ENCODE measurements around the gene CST4. TPM values are rescaled to one million over a fixed set of nuclear protein-coding genes. Genes with fewer than 3 reads are reported as not detected.
"Not testable (repeated sequence)": the region's sequence is repeated elsewhere in the genome, so short reads cannot be mapped to it uniquely, and the experiment has no call there.

Gene CST4
- total RNA-seq, 2 experiments from 2014 or later, result not detected

DNA sequence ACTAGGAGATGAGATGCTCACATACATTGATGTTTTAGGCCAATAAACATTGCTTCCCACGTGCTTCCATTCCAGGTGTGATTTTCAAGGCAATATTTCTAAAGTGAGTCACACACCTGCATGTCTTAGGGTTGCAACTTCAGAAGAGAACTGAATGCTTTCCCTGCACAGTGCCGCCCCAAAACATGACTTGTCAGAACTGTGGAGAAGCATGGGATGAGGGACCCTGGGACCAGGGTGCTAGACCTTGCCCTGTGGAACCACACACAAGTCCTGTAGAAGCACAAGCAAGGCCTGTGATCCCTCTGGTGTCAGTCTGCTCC lies 53.1 kb downstream of the CST4 start:
- H3K4me1 Mint-ChIP-seq (ENCODE audit: low read depth); H3K9me3 Mint-ChIP-seq (ENCODE audit: insufficient read depth); H3K27ac Mint-ChIP-seq: not testable (repeated sequence)

More for the DNA sequence above, 53.1 kb downstream of the CST4 start:
- ATAC-seq; POLR2A ChIA-PET; H3K4me3 Mint-ChIP-seq; DNase-seq; CTCF ChIA-PET; H3K36me3 Mint-ChIP-seq (ENCODE audit: low read depth): not testable (repeated sequence)
- H3K27me3 Mint-ChIP-seq (ENCODE audit: low read depth), result peaks cover 19% of the 10 kb centered on the region

Other genes with a start within 250 kb of the CST4 start
- gene CSTL1, start 249.4 kb downstream of the CST4 start, total RNA-seq, result not detected
- gene CST11, start 236.2 kb downstream of the CST4 start, total RNA-seq, result not detected
- gene CST8, start 197.9 kb downstream of the CST4 start, total RNA-seq, result not detected
- gene CST9L, start 120.6 kb downstream of the CST4 start, total RNA-seq, result not detected
- not detected for gene CST9, start 83.1 kb downstream of the CST4 start, total RNA-seq
- gene CST3, start 51.1 kb downstream of the CST4 start, total RNA-seq, result under 1 TPM; 0.47 to 0.50 TPM
- gene CST1, start 61.9 kb upstream of the CST4 start, total RNA-seq, result not detected
- gene CST2, start 137.7 kb upstream of the CST4 start, total RNA-seq, result not detected
- not detected for gene CST5, start 190.7 kb upstream of the CST4 start, total RNA-seq

Data from activated CD8-positive, alpha-beta T cell treated with anti-CD3 and anti-CD28 coated beads, Interleukin-2, amount 10 ng/mL, durations not matched to agents 7 days and 5 days (primary cell).